ENCODE results near the gene MED12L.

The MED12L gene

GRCh38 chr3:151421938-151422337 is 336.5 kb downstream of the MED12L start:
- DNase-seq (ENCODE audit: low spot score), result no peak

- no peak for DNase-seq (ENCODE audit: low spot score)
These were observed 337.6 kb downstream of the MED12L start for GRCh38 chr3:151423091-151423490.

- no peak for DNase-seq (ENCODE audit: low spot score)
These were observed 340.3 kb downstream of the MED12L start for GRCh38 chr3:151425627-151426340.

GRCh38 chr3:151426341-151426657 is 340.8 kb downstream of the MED12L start:
- DNase-seq (ENCODE audit: low spot score), result no peak

- DNase-seq (ENCODE audit: low spot score), result no peak
These were observed 342.9 kb downstream of the MED12L start for GRCh38 chr3:151428386-151428785.

GRCh38 chr3:151430821-151431484 is 345.5 kb downstream of the MED12L start:
- DNase-seq (ENCODE audit: low spot score), result no peak

- DNase-seq (ENCODE audit: low spot score), result no peak
These were observed 346.5 kb downstream of the MED12L start for GRCh38 chr3:151431940-151432339.

- DNase-seq (ENCODE audit: low spot score), result no peak
These were observed 347.3 kb downstream of the MED12L start for GRCh38 chr3:151432616-151433372.

- DNase-seq (ENCODE audit: low spot score), result no peak
These were observed 348.9 kb downstream of the MED12L start for GRCh38 chr3:151434151-151434890.

GRCh38 chr3:151436675-151437446 is 351.4 kb downstream of the MED12L start:
- DNase-seq (ENCODE audit: low spot score), result no peak

GRCh38 chr3:151437906-151438305 is 352.4 kb downstream of the MED12L start:
- no peak for DNase-seq (ENCODE audit: low spot score)

GRCh38 chr3:151439652-151440125 is 354.2 kb downstream of the MED12L start:
- DNase-seq (ENCODE audit: low spot score), result peak; percentile 82

- DNase-seq (ENCODE audit: low spot score), result no peak
These were observed 355.5 kb downstream of the MED12L start for GRCh38 chr3:151440940-151441339.

GRCh38 chr3:151443583-151443982 is 358.1 kb downstream of the MED12L start:
- no peak for DNase-seq (ENCODE audit: low spot score)

GRCh38 chr3:151445273-151446001 is 360.0 kb downstream of the MED12L start:
- DNase-seq (ENCODE audit: low spot score), result no peak

- no peak for DNase-seq (ENCODE audit: low spot score)
These were observed 360.5 kb downstream of the MED12L start for GRCh38 chr3:151446002-151446340.

GRCh38 chr3:151452368-151452767 is 366.9 kb downstream of the MED12L start:
- no peak for DNase-seq (ENCODE audit: low spot score)

GRCh38 chr3:151452841-151453240 is 367.4 kb downstream of the MED12L start:
- DNase-seq (ENCODE audit: low spot score), result no peak

GRCh38 chr3:151456065-151456464 is 370.6 kb downstream of the MED12L start:
- DNase-seq (ENCODE audit: low spot score), result no peak

- no peak for DNase-seq (ENCODE audit: low spot score)
These were observed 373.9 kb downstream of the MED12L start for GRCh38 chr3:151459358-151459757.

- DNase-seq (ENCODE audit: low spot score), result no peak
These were observed 374.8 kb downstream of the MED12L start for GRCh38 chr3:151460228-151460627.

Measured in pons (tissue), 1 donor.